SJSA1 (cell line): ENCODE results near the gene TPCN2. TPM values are rescaled to one million over a fixed set of nuclear protein-coding genes. Genes with fewer than 3 reads are reported as not detected.
A peak's percentile ranks its signal among the peaks of the same experiment; 100 is the strongest.

Experiments
- DNase-seq, 2 experiments: peaks; one replicate each; pipeline ENCODE4 v3.0.0-alpha.2; 2015 to 2020; ENCODE audit warnings: low spot score in 2 of 2, low read depth in 1 of 2
- H3K27ac ChIP-seq: fragments of 250-450 bp; sonication (Bioruptor Pico); 2 replicates; pipeline ENCODE4 v1.5.1; 2020; ENCODE audit warnings: mild to moderate bottlenecking, moderate library complexity
- H3K27me3 ChIP-seq: fragments of 250-450 bp; sonication (Bioruptor Pico); replicated peaks from 2 replicates; pipeline ENCODE4 v1.5.1; 2020; ENCODE audit warnings: mild to moderate bottlenecking, moderate library complexity
- H3K36me3 ChIP-seq: fragments of 250-450 bp; sonication (Bioruptor Pico); 2 replicates; pipeline ENCODE4 v1.5.1; 2020; ENCODE audit warnings: mild to moderate bottlenecking
- H3K4me1 ChIP-seq: fragments of 250-450 bp; sonication (Bioruptor Pico); replicated peaks from 2 replicates; pipeline ENCODE4 v1.6.1; 2021; ENCODE audit warnings: mild to moderate bottlenecking
- H3K4me3 ChIP-seq: fragments of 250-450 bp; sonication (Bioruptor Pico); 2 replicates; pipeline ENCODE4 v1.5.1; 2020; ENCODE audit warnings: mild to moderate bottlenecking
- H3K9me3 ChIP-seq: fragments of 250-450 bp; sonication (Bioruptor Pico); replicated peaks from 2 replicates; pipeline ENCODE4 v1.5.1; 2020; ENCODE audit warnings: mild to moderate bottlenecking
- total RNA-seq: library from RNA; depleted of rRNA; stranded (reverse); fragments of >200 nt; shearing (Covaris generic); gene quantifications from 2 replicates; pipeline ENCODE4 v1.2.3, GENCODE V29; 2014

TPCN2 gene
- total RNA-seq, 1 experiment from 2014 or later: 24.1 TPM

- Histone ChIP-seq H3K27ac (no peak overlapping the region), H3K27me3 (no peaks in the 10 kb centered on the region), H3K4me1 (peaks cover 34% of the 10 kb centered on the region), H3K9me3 (no peaks in the 10 kb centered on the region), H3K4me3 (no peak overlapping the region), H3K36me3 (no peaks in the 10 kb centered on the region)
- no peak for DNase-seq
Measured at GRCh38 chr11:69158301-69159149, 109.8 kb downstream of the TPCN2 start.

- no peak for DNase-seq
- peaks cover 6% of the 10 kb centered on the region; the same call in 1 of the 2 replicates for H3K9me3 ChIP-seq
- H3K27me3 ChIP-seq: no peaks in the 10 kb centered on the region
- H3K4me3 ChIP-seq: no peak overlapping the region
- no peaks in the 10 kb centered on the region for H3K36me3 ChIP-seq
- peaks cover 26% of the 10 kb centered on the region for H3K4me1 ChIP-seq
- no peak overlapping the region for H3K27ac ChIP-seq
Measured at GRCh38 chr11:69159150-69159852, 110.6 kb downstream of the TPCN2 start.

GRCh38 chr11:69160296-69161116 lies 111.8 kb downstream of the TPCN2 start:
- H3K4me1 ChIP-seq: peaks cover 25% of the 10 kb centered on the region
- peaks cover 7% of the 10 kb centered on the region; the same call in 1 of the 2 replicates for H3K9me3 ChIP-seq
- no peaks in the 10 kb centered on the region for H3K36me3 ChIP-seq
- H3K4me3 ChIP-seq: no peak overlapping the region
- H3K27me3 ChIP-seq: no peaks in the 10 kb centered on the region
- no peak for DNase-seq
- H3K27ac ChIP-seq: no peak overlapping the region

GRCh38 chr11:69161117-69161407 lies 112.3 kb downstream of the TPCN2 start:
- no peak for DNase-seq
- H3K27ac ChIP-seq: no peak overlapping the region
- H3K9me3 ChIP-seq: peaks cover 7% of the 10 kb centered on the region; the same call in 1 of the 2 replicates
- peaks cover 24% of the 10 kb centered on the region for H3K4me1 ChIP-seq
- H3K4me3 ChIP-seq: no peak overlapping the region
- no peaks in the 10 kb centered on the region for H3K27me3 ChIP-seq
- no peaks in the 10 kb centered on the region for H3K36me3 ChIP-seq

GRCh38 chr11:69162505-69162904 lies 113.8 kb downstream of the TPCN2 start:
- peaks cover 24% of the 10 kb centered on the region for H3K4me1 ChIP-seq
- DNase-seq: no peak
- H3K9me3 ChIP-seq: peaks cover 7% of the 10 kb centered on the region; the same call in 1 of the 2 replicates
- no peak overlapping the region for H3K4me3 ChIP-seq
- no peak overlapping the region for H3K27ac ChIP-seq
- no peaks in the 10 kb centered on the region for H3K36me3 ChIP-seq
- H3K27me3 ChIP-seq: no peaks in the 10 kb centered on the region

- Histone ChIP-seq H3K4me3 (no peak overlapping the region), H3K27me3 (no peaks in the 10 kb centered on the region), H3K4me1 (peaks cover 31% of the 10 kb centered on the region), H3K9me3 (peaks cover 7% of the 10 kb centered on the region; the same call in 1 of the 2 replicates), H3K27ac (no peak overlapping the region), H3K36me3 (no peaks in the 10 kb centered on the region)
- DNase-seq: no peak
Measured at GRCh38 chr11:69163842-69164241, 115.1 kb downstream of the TPCN2 start.

- Histone ChIP-seq H3K27me3 (no peaks in the 10 kb centered on the region), H3K4me3 (no peak overlapping the region), H3K27ac (no peak overlapping the region), H3K36me3 (no peaks in the 10 kb centered on the region), H3K4me1 (peaks cover 31% of the 10 kb centered on the region), H3K9me3 (peaks cover 7% of the 10 kb centered on the region; the same call in 1 of the 2 replicates)
- DNase-seq: no peak
Measured at GRCh38 chr11:69164824-69165223, 116.1 kb downstream of the TPCN2 start.

- Histone ChIP-seq H3K4me3 (no peak overlapping the region), H3K27ac (no peak overlapping the region), H3K36me3 (no peaks in the 10 kb centered on the region), H3K27me3 (no peaks in the 10 kb centered on the region), H3K4me1 (peaks cover 31% of the 10 kb centered on the region), H3K9me3 (peaks cover 7% of the 10 kb centered on the region; the same call in 1 of the 2 replicates)
- no peak for DNase-seq
Measured at GRCh38 chr11:69165775-69166174, 117.0 kb downstream of the TPCN2 start.

GRCh38 chr11:69166218-69167115 lies 117.7 kb downstream of the TPCN2 start:
- no peak overlapping the region for H3K4me3 ChIP-seq
- H3K36me3 ChIP-seq: no peaks in the 10 kb centered on the region
- H3K4me1 ChIP-seq: peaks cover 31% of the 10 kb centered on the region
- no peaks in the 10 kb centered on the region for H3K27me3 ChIP-seq
- peaks cover 7% of the 10 kb centered on the region; the same call in 1 of the 2 replicates for H3K9me3 ChIP-seq
- peak; percentile 96 to 97 for DNase-seq
- peak overlapping the region; percentile 52 for H3K27ac ChIP-seq

- peak in 1 of 2 experiments; percentile 70 for DNase-seq
- H3K4me3 ChIP-seq: no peak overlapping the region
- H3K9me3 ChIP-seq: peaks cover 7% of the 10 kb centered on the region; the same call in 1 of the 2 replicates
- peaks cover 31% of the 10 kb centered on the region for H3K4me1 ChIP-seq
- H3K27me3 ChIP-seq: no peaks in the 10 kb centered on the region
- H3K27ac ChIP-seq: peak overlapping the region; percentile 52
- H3K36me3 ChIP-seq: no peaks in the 10 kb centered on the region
Measured at GRCh38 chr11:69167130-69167915, 118.6 kb downstream of the TPCN2 start.

- Histone ChIP-seq H3K27me3 (no peaks in the 10 kb centered on the region), H3K4me3 (no peak overlapping the region), H3K27ac (no peak overlapping the region), H3K4me1 (peaks cover 31% of the 10 kb centered on the region), H3K36me3 (no peaks in the 10 kb centered on the region), H3K9me3 (peaks cover 7% of the 10 kb centered on the region; the same call in 1 of the 2 replicates)
- DNase-seq: no peak
Measured at GRCh38 chr11:69167916-69168691, 119.4 kb downstream of the TPCN2 start.

- H3K4me3 ChIP-seq: no peak overlapping the region
- H3K36me3 ChIP-seq: no peaks in the 10 kb centered on the region
- DNase-seq: no peak
- peaks cover 31% of the 10 kb centered on the region for H3K4me1 ChIP-seq
- H3K27ac ChIP-seq: no peak overlapping the region
- H3K27me3 ChIP-seq: no peaks in the 10 kb centered on the region
- H3K9me3 ChIP-seq: no peaks in the 10 kb centered on the region; the same call in 1 of the 2 replicates
Measured at GRCh38 chr11:69169479-69169878, 120.7 kb downstream of the TPCN2 start.
